GM18520 (cell line): ENCODE results near the gene PEDS1.
A peak's percentile ranks its signal among the peaks of the same experiment; 100 is the strongest.
"Not testable (repeated sequence)": the region's sequence is repeated elsewhere in the genome, so short reads cannot be mapped to it uniquely, and the experiment has no call there.

Source experiments
- ATAC-seq: cut with Tn5 transposase; IDR thresholded peaks from one replicate; pipeline ENCODE4 v1.9.1; 2021; ENCODE audit not compliant: unreplicated experiment

PEDS1 gene

GRCh38 chr20:50153500-50154377 lies at the start of gene PEDS1:
TSS of gene PEDS1 (minus strand) at chr20:50153723. CDS start at chr20:50153637, 86 bp downstream.
- ATAC-seq = peak; percentile 93

DNA sequence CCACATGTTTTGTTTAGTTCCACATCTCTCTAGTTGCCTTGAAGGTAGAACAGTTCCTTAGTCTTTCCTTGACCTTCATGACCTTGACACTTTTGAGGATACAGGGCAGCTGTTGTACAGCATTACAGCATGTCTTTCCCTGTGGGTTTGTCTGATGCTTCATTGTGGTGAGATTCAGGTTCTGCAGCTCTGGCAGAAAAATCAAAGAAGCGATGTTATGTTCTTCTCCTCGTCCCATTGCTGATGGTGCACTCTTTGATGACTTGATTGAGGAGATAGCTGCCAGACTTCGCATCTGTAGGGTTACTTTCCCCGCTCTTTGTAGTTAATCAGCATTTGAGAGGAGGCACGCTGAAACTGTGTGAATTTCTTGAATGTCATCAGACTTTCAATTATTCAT lies 49.2 kb upstream of the PEDS1 start:
- no peak for ATAC-seq

DNA sequence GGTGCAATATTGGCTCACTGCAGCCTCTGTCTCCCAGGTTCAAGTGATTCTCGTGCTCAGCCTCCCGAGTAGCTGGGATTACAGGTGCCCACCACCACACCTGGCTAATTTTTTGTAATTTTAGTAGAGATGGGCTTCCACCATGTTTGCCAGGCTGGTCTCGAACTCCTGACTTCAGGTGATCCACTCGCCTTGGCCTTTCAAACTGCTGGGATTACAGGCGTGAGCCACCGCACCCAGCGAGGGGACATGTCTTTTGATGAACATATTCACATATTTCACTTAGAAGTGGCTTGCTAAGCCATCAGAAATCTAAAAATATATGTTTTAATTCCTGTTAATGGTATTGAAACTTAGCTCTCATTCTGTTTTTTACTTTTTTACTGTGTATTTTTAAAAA lies 48.2 kb upstream of the PEDS1 start:
- not testable (repeated sequence) for ATAC-seq

DNA sequence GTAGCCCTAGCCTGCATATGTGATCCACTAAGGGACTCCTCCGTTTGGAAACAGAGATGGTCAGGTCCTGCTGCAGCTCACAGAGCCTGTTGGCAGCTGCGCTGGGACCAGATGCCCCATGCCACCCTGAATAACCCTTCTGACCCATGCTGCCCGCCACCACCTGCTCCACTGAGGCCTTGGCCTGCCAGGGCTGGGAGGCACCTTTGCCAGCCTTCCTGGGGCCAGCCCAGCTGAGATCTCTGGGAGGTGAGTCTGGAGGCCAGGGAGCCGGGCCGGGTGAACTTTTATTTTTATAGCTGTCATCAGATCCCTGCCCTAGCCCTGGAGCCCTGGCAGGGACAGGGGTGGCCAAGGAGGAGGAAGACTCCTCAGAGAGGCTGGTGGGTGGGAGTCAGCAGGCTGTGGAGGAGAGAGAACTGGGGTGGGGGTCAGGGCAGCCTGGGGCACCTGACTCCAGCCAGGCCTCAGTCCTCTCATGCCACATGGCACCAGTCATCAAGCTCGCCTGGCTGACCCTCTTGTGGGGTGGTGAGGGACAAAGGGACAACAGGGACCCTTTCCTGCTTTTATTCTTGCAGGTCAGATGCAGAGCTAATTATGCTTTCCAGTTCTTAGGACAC lies 47.1 kb upstream of the PEDS1 start:
- ATAC-seq = no peak

GRCh38 chr20:50199703-50200102 lies 46.2 kb upstream of the PEDS1 start:
- no peak for ATAC-seq

- ATAC-seq = no peak
These were observed 45.2 kb upstream of the PEDS1 start for GRCh38 chr20:50198716-50199115.

DNA sequence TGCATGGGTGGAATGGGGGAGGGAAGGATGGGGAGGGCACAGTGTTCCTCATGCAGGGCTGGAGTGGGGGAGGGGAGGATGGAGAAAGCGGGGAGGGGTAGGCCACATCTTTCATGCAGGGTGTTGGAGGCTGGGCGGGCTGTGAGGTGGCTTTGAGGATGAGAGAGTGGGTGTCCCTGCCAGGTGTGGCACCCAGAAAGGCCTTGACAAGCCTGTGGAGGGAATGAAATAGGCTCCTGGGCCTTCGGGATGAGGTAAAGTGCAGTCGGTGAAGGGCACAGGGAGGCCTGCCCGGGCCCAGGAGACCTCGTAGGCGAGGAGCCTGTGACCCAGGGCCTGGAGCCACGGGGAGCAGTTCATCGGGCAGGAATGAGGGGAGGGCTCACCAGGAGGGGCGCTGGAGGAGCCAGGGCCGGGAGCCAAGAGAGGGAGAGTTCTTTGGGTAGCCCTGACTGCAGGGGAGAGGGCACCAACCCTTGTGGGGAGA lies 44.7 kb upstream of the PEDS1 start:
- ATAC-seq = no peak

DNA sequence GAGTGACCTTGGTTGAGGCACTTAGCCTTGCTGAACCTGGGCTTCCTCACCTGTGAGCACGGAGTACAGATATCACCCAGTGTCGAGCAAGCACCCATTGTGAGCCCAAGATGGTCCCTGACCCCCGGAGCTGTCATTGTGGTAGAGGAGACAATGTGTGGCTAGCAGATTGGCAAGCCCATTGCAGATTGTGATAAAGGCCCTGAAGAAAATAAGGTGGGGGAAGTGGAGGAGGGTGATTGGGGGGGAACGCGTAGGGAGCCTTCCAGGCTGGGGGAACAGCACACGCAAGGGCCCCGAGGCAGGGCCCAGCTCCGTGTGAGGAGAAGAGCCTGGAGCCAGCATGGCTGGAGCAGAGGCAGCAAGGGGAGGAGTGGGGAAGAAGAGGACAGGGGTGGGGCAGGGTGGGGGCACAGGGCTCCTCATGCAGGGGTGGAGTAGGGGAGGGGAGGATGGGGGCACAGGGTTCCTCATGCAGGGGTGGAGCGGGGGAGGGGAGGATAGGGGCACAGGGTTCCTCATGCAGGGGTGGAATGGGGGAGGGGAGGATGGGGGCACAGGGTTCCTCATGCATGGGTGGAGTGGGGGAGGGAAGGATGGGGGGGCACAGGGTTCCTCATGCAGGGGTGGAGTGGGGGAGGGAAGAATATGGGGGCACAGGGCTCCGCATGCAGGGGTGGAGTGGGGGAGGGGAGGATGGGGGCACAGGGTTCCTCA lies 44.1 kb upstream of the PEDS1 start:
- ATAC-seq = no peak

DNA sequence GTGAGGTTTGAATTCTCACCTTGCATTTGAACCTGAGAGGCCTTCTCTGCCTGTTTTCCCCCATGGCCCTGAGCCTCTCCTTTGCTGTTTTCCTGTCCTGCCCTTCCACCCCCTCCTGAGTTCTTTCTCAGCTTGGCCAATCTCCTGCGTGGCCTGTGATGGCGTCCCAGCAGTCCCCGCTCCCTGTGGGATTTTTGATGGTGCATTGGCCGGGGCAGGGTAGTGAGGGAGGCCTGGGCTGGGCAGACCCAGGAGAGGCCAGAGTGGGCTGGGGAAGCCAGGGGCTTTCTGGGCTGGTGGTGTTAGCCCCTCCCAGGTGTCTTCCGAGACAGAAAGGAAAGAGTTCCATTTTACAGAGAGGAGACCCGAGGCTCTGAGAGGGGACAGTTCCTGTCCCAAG lies 43.4 kb upstream of the PEDS1 start:
- ATAC-seq = no peak

DNA sequence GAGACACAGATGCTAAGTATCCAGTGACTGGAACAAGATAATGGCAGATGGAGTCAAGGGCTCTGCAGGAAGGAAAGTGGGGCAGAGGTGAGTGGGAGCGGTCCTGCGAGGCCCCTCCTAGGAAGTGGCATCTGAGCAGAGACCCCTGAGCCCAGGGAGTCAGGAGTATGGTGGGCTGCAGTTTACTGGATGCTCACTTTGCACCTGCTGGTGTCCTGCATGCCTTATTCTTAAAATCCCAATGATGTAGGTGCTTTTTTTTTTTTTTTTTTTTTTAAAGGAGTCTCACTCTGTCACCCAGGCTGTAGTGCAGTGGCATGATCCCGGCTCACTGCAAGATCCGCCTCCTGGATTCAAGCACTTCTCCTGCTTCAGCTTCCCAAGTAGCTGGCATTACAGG lies 42.7 kb upstream of the PEDS1 start:
- no peak for ATAC-seq

DNA sequence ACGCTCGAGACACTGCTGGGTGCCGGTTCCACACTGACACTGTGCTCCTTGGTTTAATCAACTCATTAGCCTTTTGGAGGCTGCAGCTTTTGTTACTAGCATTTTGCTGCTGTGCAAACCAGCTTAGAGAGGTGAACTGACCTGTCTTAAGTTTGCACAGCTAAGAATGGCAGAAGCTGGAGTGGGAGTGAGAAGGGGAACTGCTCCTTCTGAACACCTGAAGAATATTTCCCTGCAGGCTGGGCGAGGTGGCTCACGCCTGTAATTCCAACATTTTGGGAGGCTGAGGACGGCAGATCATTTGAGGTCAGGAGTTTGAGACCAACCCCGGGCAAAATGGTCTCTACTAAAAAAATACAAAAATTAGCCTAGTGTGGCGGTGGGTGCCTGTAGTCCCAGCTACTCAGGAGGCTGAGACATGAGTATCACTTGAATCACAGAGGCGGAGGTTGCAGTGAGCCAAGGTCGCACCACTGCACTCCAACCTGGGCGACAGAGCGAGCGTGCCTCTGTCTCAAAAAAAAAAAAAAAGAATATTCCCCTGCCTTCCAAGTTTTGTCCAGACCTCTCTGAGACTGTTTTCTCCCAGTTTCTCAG lies 42.1 kb upstream of the PEDS1 start:
- no peak for ATAC-seq

GRCh38 chr20:50194831-50195523 lies 41.5 kb upstream of the PEDS1 start:
- no peak for ATAC-seq

DNA sequence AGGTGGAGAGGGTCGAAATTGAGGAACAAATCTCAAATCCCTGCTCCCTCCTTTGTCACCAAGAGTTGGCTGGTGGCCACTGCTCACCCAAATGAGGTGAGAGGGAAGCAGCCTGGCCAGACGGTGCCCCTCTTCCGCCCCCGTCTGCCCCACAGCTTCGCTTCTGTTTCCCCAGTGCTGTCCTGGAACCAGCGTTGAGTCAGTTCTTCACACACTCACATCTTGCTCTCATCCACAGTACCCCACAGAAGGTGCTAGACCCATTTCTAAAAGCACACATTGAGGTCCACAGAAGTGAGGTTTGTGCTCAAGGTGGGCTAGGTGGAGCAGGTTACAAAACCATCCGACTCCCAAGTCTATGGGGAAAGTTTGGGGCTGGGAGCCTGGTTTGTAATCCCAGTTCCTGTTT lies 40.9 kb upstream of the PEDS1 start:
- ATAC-seq = no peak

GRCh38 chr20:50193836-50194421 lies 40.4 kb upstream of the PEDS1 start:
- ATAC-seq = no peak

GRCh38 chr20:50193199-50193835 lies 39.8 kb upstream of the PEDS1 start:
- no peak for ATAC-seq

- ATAC-seq = peak; percentile 21
These were observed 39.1 kb upstream of the PEDS1 start for GRCh38 chr20:50192364-50193198.

GRCh38 chr20:50191544-50192363 lies 38.2 kb upstream of the PEDS1 start:
- ATAC-seq = peak; percentile 24

- peak; percentile 6 for ATAC-seq
These were observed 37.6 kb upstream of the PEDS1 start for GRCh38 chr20:50191065-50191543.
